ENCODE results near the gene ACTR1B.
"Not testable (repeated sequence)": the region's sequence is repeated elsewhere in the genome, so short reads cannot be mapped to it uniquely, and the experiment has no call there.

DNA sequence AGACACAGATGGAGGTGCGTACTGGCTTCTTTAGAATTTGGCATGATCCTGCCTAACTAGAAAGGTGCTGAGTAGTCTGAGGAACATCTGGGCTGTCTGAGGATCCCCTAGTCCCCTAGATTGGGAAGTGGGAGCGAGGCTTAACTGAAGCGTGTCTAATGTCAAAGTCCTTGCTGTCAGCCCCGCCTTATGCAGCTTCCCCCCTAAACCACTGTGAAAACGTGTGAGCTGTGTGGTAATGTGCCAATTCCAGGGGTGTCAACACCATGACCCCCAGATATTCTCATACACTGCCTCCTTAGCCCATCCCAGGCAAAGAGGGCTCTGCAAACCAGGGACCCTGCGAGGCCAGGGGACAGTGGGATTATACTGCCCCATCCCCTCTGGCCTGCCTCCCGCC is 51.9 kb downstream of the ACTR1B start:
- TF ChIP-seq, protein P1, sequence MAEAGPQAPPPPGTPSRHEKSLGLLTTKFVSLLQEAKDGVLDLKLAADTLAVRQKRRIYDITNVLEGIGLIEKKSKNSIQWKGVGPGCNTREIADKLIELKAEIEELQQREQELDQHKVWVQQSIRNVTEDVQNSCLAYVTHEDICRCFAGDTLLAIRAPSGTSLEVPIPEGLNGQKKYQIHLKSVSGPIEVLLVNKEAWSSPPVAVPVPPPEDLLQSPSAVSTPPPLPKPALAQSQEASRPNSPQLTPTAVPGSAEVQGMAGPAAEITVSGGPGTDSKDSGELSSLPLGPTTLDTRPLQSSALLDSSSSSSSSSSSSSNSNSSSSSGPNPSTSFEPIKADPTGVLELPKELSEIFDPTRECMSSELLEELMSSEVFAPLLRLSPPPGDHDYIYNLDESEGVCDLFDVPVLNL (CRISPR knock-in tag; IDR thresholded peaks at IDR 0.05; ENCODE audit: borderline replicate concordance, low read depth): not testable (repeated sequence)
- TF ChIP-seq, protein P2, sequence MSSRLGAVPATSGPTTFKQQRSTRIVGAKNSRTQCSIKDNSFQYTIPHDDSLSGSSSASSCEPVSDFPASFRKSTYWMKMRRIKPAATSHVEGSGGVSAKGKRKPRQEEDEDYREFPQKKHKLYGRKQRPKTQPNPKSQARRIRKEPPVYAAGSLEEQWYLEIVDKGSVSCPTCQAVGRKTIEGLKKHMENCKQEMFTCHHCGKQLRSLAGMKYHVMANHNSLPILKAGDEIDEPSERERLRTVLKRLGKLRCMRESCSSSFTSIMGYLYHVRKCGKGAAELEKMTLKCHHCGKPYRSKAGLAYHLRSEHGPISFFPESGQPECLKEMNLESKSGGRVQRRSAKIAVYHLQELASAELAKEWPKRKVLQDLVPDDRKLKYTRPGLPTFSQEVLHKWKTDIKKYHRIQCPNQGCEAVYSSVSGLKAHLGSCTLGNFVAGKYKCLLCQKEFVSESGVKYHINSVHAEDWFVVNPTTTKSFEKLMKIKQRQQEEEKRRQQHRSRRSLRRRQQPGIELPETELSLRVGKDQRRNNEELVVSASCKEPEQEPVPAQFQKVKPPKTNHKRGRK (CRISPR knock-in tag; IDR thresholded peaks at IDR 0.05; ENCODE audit: borderline replicate concordance): not testable (repeated sequence)

All from WTC11 (cell line).